OCI-M2 (cell line): ENCODE data around the gene PER2.
"Not testable (repeated sequence)": the region's sequence is repeated elsewhere in the genome, so short reads cannot be mapped to it uniquely, and the experiment has no call there.

Source experiments
- DNase-seq: peaks from one replicate; lab custom pipeline; 2025; ENCODE audit not compliant: unreplicated experiment; lab: John Stamatoyannopoulos, UW

PER2 gene

GRCh38 chr2:238313289-238313990, 25.0 kb upstream of the PER2 start:
- no peak for DNase-seq

GRCh38 chr2:238310721-238311120, 22.3 kb upstream of the PER2 start:
- not testable (repeated sequence) for DNase-seq

GRCh38 chr2:238308177-238308576, 19.8 kb upstream of the PER2 start:
- no peak for DNase-seq

GRCh38 chr2:238306672-238306998, 18.2 kb upstream of the PER2 start:
- no peak for DNase-seq

GRCh38 chr2:238305965-238306671, 17.7 kb upstream of the PER2 start:
- no peak for DNase-seq

- DNase-seq, result no peak
These were observed 16.9 kb upstream of the PER2 start for GRCh38 chr2:238305092-238305862.

- DNase-seq, result no peak
These were observed 15.7 kb upstream of the PER2 start for GRCh38 chr2:238304116-238304515.

- no peak for DNase-seq
These were observed 14.3 kb upstream of the PER2 start for GRCh38 chr2:238302751-238303150.

GRCh38 chr2:238302087-238302486, 13.7 kb upstream of the PER2 start:
- no peak for DNase-seq

GRCh38 chr2:238299803-238300202, 11.4 kb upstream of the PER2 start:
- DNase-seq, result no peak

- no peak for DNase-seq
These were observed 8.4 kb upstream of the PER2 start for GRCh38 chr2:238296638-238297457.

- DNase-seq, result no peak
These were observed 7.0 kb upstream of the PER2 start for GRCh38 chr2:238295144-238296112.

- DNase-seq, result no peak
These were observed 6.2 kb upstream of the PER2 start for GRCh38 chr2:238294393-238295143.

- no peak for DNase-seq
These were observed 5.6 kb upstream of the PER2 start for GRCh38 chr2:238294046-238294392.

- no peak for DNase-seq
These were observed 3.3 kb upstream of the PER2 start for GRCh38 chr2:238291550-238292281.

GRCh38 chr2:238290715-238291549, 2.5 kb upstream of the PER2 start:
- DNase-seq, result no peak

GRCh38 chr2:238290091-238290509, 1.7 kb upstream of the PER2 start:
- no peak for DNase-seq

GRCh38 chr2:238289574-238289973, 1.2 kb upstream of the PER2 start:
- no peak for DNase-seq
